Measurements from ENCODE around the gene CBR4.
"Not testable (repeated sequence)": the region's sequence is repeated elsewhere in the genome, so short reads cannot be mapped to it uniquely, and the experiment has no call there.

The CBR4 gene

GRCh38 chr4:169044714-169045447 is 34.8 kb upstream of the CBR4 start:
- no peaks in the 10 kb centered on the region for H3K27me3 Mint-ChIP-seq
- no peaks in the 10 kb centered on the region for H3K9me3 Mint-ChIP-seq
- no peak overlapping the region for H3K4me3 Mint-ChIP-seq
- H3K36me3 Mint-ChIP-seq (ENCODE audit: insufficient read depth): no peaks in the 10 kb centered on the region
- no peaks in the 10 kb centered on the region for H3K4me1 Mint-ChIP-seq
- DNase-seq (ENCODE audit: low spot score in 2 of 2) (no peak), ATAC-seq (replicated peaks; ENCODE audit: extremely low read depth, poor library complexity, severe bottlenecking) (no peak)
- no peak overlapping the region for H3K27ac Mint-ChIP-seq (ENCODE audit: low read depth)

DNA sequence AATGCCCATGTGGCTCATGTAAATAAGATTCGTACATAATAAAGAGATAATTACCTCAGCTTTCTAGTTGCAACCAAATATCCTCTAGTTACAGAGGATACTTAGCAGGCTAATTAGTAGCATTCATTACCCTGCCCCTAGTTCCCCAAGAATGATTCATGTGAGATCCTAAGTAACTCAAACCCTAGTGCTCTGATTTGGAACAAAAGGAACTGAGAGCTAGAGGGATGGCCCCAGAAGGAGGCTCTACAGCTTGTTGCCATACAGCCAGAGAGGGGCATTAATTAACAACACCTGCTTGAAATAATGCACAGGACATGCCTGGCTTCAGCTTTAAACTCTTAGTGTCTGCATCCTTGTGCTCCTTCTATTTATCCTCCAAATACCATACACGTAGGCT is 32.6 kb upstream of the CBR4 start:
- H3K27ac Mint-ChIP-seq (ENCODE audit: low read depth): no peak overlapping the region
- ATAC-seq (replicated peaks; ENCODE audit: extremely low read depth, poor library complexity, severe bottlenecking) (no peak), DNase-seq (ENCODE audit: low spot score in 2 of 2) (no peak)
- H3K27me3 Mint-ChIP-seq: no peaks in the 10 kb centered on the region
- H3K4me1 Mint-ChIP-seq: no peaks in the 10 kb centered on the region
- no peak overlapping the region for H3K4me3 Mint-ChIP-seq
- H3K36me3 Mint-ChIP-seq (ENCODE audit: insufficient read depth): no peaks in the 10 kb centered on the region
- no peaks in the 10 kb centered on the region for H3K9me3 Mint-ChIP-seq

- ATAC-seq (replicated peaks; ENCODE audit: extremely low read depth, poor library complexity, severe bottlenecking) (no peak), DNase-seq (ENCODE audit: low spot score in 2 of 2) (no peak)
- no peak overlapping the region for H3K27ac Mint-ChIP-seq (ENCODE audit: low read depth)
- no peaks in the 10 kb centered on the region for H3K4me1 Mint-ChIP-seq
- no peaks in the 10 kb centered on the region for H3K27me3 Mint-ChIP-seq
- no peak overlapping the region for H3K4me3 Mint-ChIP-seq
- H3K36me3 Mint-ChIP-seq (ENCODE audit: insufficient read depth): no peaks in the 10 kb centered on the region
- H3K9me3 Mint-ChIP-seq: no peaks in the 10 kb centered on the region
Measured at GRCh38 chr4:169040559-169041261, 30.7 kb upstream of the CBR4 start.

GRCh38 chr4:169039251-169039954 is 29.3 kb upstream of the CBR4 start:
- no peak for ATAC-seq (replicated peaks; ENCODE audit: extremely low read depth, poor library complexity, severe bottlenecking)
- no peaks in the 10 kb centered on the region for H3K36me3 Mint-ChIP-seq (ENCODE audit: insufficient read depth)
- H3K4me3 Mint-ChIP-seq: no peak overlapping the region
- H3K27ac Mint-ChIP-seq (ENCODE audit: low read depth): no peak overlapping the region
- H3K9me3 Mint-ChIP-seq: no peaks in the 10 kb centered on the region
- H3K4me1 Mint-ChIP-seq: no peaks in the 10 kb centered on the region
- DNase-seq (ENCODE audit: low spot score in 2 of 2): no peak
- H3K27me3 Mint-ChIP-seq: no peaks in the 10 kb centered on the region

DNA sequence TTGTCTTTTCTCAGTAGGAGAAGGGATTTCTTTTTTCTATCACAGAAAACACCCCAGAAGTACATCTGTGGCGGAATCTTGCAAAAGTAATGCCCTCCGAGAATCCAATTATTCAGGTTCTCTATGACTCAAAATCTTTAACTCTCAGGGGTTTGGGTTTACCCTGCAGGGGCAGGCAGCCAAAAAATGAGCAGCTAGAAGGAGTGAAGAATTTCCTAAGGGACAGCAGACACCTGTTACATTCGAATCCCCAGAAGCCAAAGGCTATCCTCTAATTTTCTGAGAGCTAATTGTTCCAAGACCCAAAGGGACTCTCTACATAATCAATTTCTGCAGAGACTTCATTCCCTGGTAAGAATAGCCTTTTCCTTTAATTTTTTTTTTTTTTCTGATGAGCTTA is 27.5 kb upstream of the CBR4 start:
- H3K27ac Mint-ChIP-seq (ENCODE audit: low read depth): no peak overlapping the region
- H3K9me3 Mint-ChIP-seq: no peaks in the 10 kb centered on the region
- DNase-seq (ENCODE audit: low spot score in 2 of 2): no peak
- H3K4me3 Mint-ChIP-seq: no peak overlapping the region
- no peaks in the 10 kb centered on the region for H3K4me1 Mint-ChIP-seq
- H3K36me3 Mint-ChIP-seq (ENCODE audit: insufficient read depth): no peaks in the 10 kb centered on the region
- no peak for ATAC-seq (replicated peaks; ENCODE audit: extremely low read depth, poor library complexity, severe bottlenecking)
- H3K27me3 Mint-ChIP-seq: no peaks in the 10 kb centered on the region

DNA sequence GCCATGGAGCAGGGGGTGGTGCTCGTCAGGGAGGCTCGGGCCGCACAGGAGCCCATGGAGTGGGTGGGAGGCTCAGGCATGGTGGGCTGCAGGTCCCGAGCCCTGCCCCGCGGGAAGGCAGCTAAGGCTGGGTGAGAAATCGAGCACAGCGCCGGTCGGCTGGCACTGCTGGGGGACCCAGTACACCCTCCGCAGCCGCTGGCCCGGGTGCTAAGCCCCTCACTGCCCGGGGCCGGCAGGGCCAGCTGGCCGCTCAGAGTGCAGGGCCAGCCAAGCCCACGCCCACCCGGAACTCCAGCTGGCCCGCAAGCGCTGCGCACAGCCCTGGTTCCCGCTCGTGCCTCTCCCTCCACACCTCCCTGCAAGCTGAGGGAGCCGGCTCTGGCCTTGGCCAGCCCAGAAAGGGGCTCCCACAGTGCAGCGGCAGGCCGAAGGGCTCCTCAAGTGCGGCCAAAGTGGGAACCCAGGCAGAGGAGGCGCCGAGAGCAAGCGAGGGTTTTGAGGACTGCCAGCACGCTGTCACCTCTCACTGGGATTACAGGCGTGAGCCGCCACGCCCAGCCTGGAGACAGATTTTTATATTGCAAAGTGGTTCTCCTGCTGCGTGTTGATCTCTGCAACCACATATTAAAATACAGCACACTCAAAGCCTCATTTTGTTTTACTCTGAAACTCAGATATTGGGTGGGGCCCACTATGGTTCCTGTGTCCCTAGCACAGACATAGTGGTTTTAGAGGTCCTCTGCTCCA is 26.0 kb upstream of the CBR4 start:
- H3K4me3 Mint-ChIP-seq; H3K27me3 Mint-ChIP-seq; H3K4me1 Mint-ChIP-seq; H3K36me3 Mint-ChIP-seq (ENCODE audit: insufficient read depth); DNase-seq (ENCODE audit: low spot score in 2 of 2); H3K9me3 Mint-ChIP-seq; ATAC-seq (replicated peaks; ENCODE audit: extremely low read depth, poor library complexity, severe bottlenecking); H3K27ac Mint-ChIP-seq (ENCODE audit: low read depth): not testable (repeated sequence)

GRCh38 chr4:169033660-169034059 is 23.6 kb upstream of the CBR4 start:
- DNase-seq (ENCODE audit: low spot score in 2 of 2) (no peak), ATAC-seq (replicated peaks; ENCODE audit: extremely low read depth, poor library complexity, severe bottlenecking) (no peak)
- H3K27me3 Mint-ChIP-seq: no peaks in the 10 kb centered on the region
- H3K27ac Mint-ChIP-seq (ENCODE audit: low read depth): no peak overlapping the region
- H3K4me3 Mint-ChIP-seq: no peak overlapping the region
- no peaks in the 10 kb centered on the region for H3K9me3 Mint-ChIP-seq
- H3K4me1 Mint-ChIP-seq: no peaks in the 10 kb centered on the region
- H3K36me3 Mint-ChIP-seq (ENCODE audit: insufficient read depth): no peaks in the 10 kb centered on the region

- no peaks in the 10 kb centered on the region for H3K27me3 Mint-ChIP-seq
- no peak overlapping the region for H3K4me3 Mint-ChIP-seq
- no peak overlapping the region for H3K27ac Mint-ChIP-seq (ENCODE audit: low read depth)
- DNase-seq (ENCODE audit: low spot score in 2 of 2) (no peak), ATAC-seq (replicated peaks; ENCODE audit: extremely low read depth, poor library complexity, severe bottlenecking) (no peak)
- H3K4me1 Mint-ChIP-seq: no peaks in the 10 kb centered on the region
- no peaks in the 10 kb centered on the region for H3K36me3 Mint-ChIP-seq (ENCODE audit: insufficient read depth)
- H3K9me3 Mint-ChIP-seq: no peaks in the 10 kb centered on the region
Measured at GRCh38 chr4:169032883-169033645, 23.0 kb upstream of the CBR4 start.

GRCh38 chr4:169032194-169032593 is 22.1 kb upstream of the CBR4 start:
- Mint-ChIP-seq H3K9me3 (no peaks in the 10 kb centered on the region), H3K4me3 (no peak overlapping the region), H3K27ac (ENCODE audit: low read depth) (no peak overlapping the region), H3K27me3 (no peaks in the 10 kb centered on the region), H3K4me1 (no peaks in the 10 kb centered on the region), H3K36me3 (ENCODE audit: insufficient read depth) (no peaks in the 10 kb centered on the region)
- no peak for DNase-seq (ENCODE audit: low spot score in 2 of 2)
- ATAC-seq (replicated peaks; ENCODE audit: extremely low read depth, poor library complexity, severe bottlenecking): no peak

- Mint-ChIP-seq H3K27ac (ENCODE audit: low read depth) (no peak overlapping the region), H3K4me3 (no peak overlapping the region), H3K27me3 (no peaks in the 10 kb centered on the region), H3K4me1 (no peaks in the 10 kb centered on the region), H3K9me3 (no peaks in the 10 kb centered on the region), H3K36me3 (ENCODE audit: insufficient read depth) (no peaks in the 10 kb centered on the region)
- ATAC-seq (replicated peaks; ENCODE audit: extremely low read depth, poor library complexity, severe bottlenecking) (no peak), DNase-seq (ENCODE audit: low spot score in 2 of 2) (no peak)
Measured at GRCh38 chr4:169031392-169031791, 21.3 kb upstream of the CBR4 start.

DNA sequence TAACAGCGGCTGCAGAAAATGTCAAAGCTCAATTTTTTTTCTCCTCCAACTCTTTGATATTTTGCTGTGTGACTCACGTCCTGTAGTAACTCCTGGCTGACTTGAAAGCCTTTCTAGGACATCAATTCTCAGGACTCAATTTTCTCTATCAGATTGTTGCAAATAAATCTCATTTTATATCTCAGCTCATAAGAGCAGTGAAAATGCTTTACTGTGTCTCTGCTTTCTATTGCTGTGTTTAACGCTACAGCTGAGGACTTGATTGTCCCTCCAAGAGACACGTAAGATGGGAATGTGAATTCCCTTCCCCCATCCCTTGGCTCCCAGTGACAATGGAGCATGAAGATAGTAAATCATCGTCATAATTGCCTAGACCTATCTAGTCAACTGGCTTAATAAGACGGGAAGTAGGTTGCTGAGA is 20.5 kb upstream of the CBR4 start:
- ATAC-seq (replicated peaks; ENCODE audit: extremely low read depth, poor library complexity, severe bottlenecking) (no peak), DNase-seq (ENCODE audit: low spot score in 2 of 2) (no peak)
- Mint-ChIP-seq H3K36me3 (ENCODE audit: insufficient read depth) (no peaks in the 10 kb centered on the region), H3K27me3 (no peaks in the 10 kb centered on the region), H3K4me3 (no peak overlapping the region), H3K9me3 (no peaks in the 10 kb centered on the region), H3K27ac (ENCODE audit: low read depth) (no peak overlapping the region), H3K4me1 (no peaks in the 10 kb centered on the region)

GRCh38 chr4:169029947-169030346 is 19.9 kb upstream of the CBR4 start:
- Mint-ChIP-seq H3K27me3 (no peaks in the 10 kb centered on the region), H3K4me1 (no peaks in the 10 kb centered on the region), H3K36me3 (ENCODE audit: insufficient read depth) (no peaks in the 10 kb centered on the region), H3K9me3 (no peaks in the 10 kb centered on the region), H3K27ac (ENCODE audit: low read depth) (no peak overlapping the region), H3K4me3 (no peak overlapping the region)
- no peak for ATAC-seq (replicated peaks; ENCODE audit: extremely low read depth, poor library complexity, severe bottlenecking)
- no peak for DNase-seq (ENCODE audit: low spot score in 2 of 2)
